CD4-positive, alpha-beta T cell (primary cell): ENCODE measurements around the gene LEMD2. TPM values are rescaled to one million over a fixed set of nuclear protein-coding genes. Genes with fewer than 3 reads are reported as not detected.

Source experiments
- ATAC-seq: fragments of 200-7000 bp; cut with Tn5 transposase; one replicate; pipeline ENCODE4 v1.10.0; 2022; ENCODE audit warnings: mild to moderate bottlenecking; ENCODE audit not compliant: poor library complexity
- CTCF ChIA-PET: fragments of 350-600 bp; sonication (Branson Sonifier 250); formaldehyde crosslinking; loops from one replicate; lab custom pipeline; 2021; ENCODE audit warnings: antibody characterized with exemption, inconsistent platforms; lab: Charles Lee
- POLR2A ChIA-PET: fragments of 350-600 bp; sonication (Branson Sonifier 250); formaldehyde crosslinking; loops from one replicate; lab custom pipeline; 2021; ENCODE audit warnings: antibody characterized with exemption, inconsistent platforms; lab: Charles Lee
- DNase-seq, 14 experiments: peaks; one replicate each; pipeline ENCODE4 v3.0.0-alpha.2; 2013 to 2020; ENCODE audit warnings: mixed read lengths in 2 of 14
- H3K27ac ChIP-seq, 2 donors: one replicate each; pipeline versions ENCODE4 v1.5.1 to v1.7.0; 2013; ENCODE audit warnings: low read length in 2 of 2, low read depth in 1 of 2, mild to moderate bottlenecking in 1 of 2
- H3K27me3 ChIP-seq, 2 experiments: 1 replicate in 1 of 2; 2 replicates in 1 of 2; pipeline versions ENCODE4 v1.6.1 to v1.7.0; 2013; ENCODE audit warnings: low read length in 2 of 2, control low read depth in 1 of 2, mild to moderate bottlenecking in 1 of 2, moderate library complexity in 1 of 2; ENCODE audit not compliant: insufficient read depth in 2 of 2, control insufficient read depth in 1 of 2
- H3K36me3 ChIP-seq: one replicate; pipeline ENCODE4 v1.6.1; 2013; ENCODE audit warnings: low read length, control low read depth; ENCODE audit not compliant: insufficient read depth
- H3K4me1 ChIP-seq: one replicate; pipeline ENCODE4 v1.6.1; 2013; ENCODE audit warnings: low read length, control low read depth; ENCODE audit not compliant: insufficient read depth
- H3K4me3 ChIP-seq: one replicate; pipeline ENCODE4 v1.5.1; 2013; ENCODE audit warnings: mild to moderate bottlenecking, low read length, moderate library complexity
- H3K9me3 ChIP-seq, 2 experiments: 1 replicate in 1 of 2; 2 replicates in 1 of 2; pipeline versions ENCODE4 v1.6.1 to v1.7.0; 2013; ENCODE audit warnings: low read length in 2 of 2, mild to moderate bottlenecking in 2 of 2, control low read depth in 1 of 2, moderate library complexity in 1 of 2; ENCODE audit not compliant: control insufficient read depth in 1 of 2, insufficient read depth in 1 of 2
- H3K27ac Mint-ChIP-seq: one replicate; pipeline ENCODE4 v1.8.0; 2020; ENCODE audit warnings: mixed read lengths
- H3K27me3 Mint-ChIP-seq: one replicate; pipeline ENCODE4 v1.8.0; 2021; ENCODE audit warnings: mixed read lengths
- H3K36me3 Mint-ChIP-seq: one replicate; pipeline ENCODE4 v1.8.0; 2021; ENCODE audit warnings: low read depth, mixed read lengths
- H3K4me1 Mint-ChIP-seq: one replicate; pipeline ENCODE4 v1.8.0; 2021; ENCODE audit warnings: low read depth, mixed read lengths
- H3K4me3 Mint-ChIP-seq: one replicate; pipeline ENCODE4 v1.8.0; 2020; ENCODE audit warnings: mild to moderate bottlenecking, mixed read lengths
- H3K9me3 Mint-ChIP-seq: one replicate; pipeline ENCODE4 v1.8.0; 2020; ENCODE audit warnings: mixed read lengths
- intact Hi-C, 2 experiments: fragments of 100-400 bp; cut with DNase I in 1 of 2; cut with micrococcal nuclease in 1 of 2; formaldehyde crosslinking; loops; one replicate each; pipeline versions ENCODE4 v1.15.1 to v1.9.0; 2023 to 2025; cut with DNase I, micrococcal nuclease
- total RNA-seq, 174 experiments: library from RNA in 2 of 174; stranded (reverse) in 2 of 174; gene quantifications; one replicate each; pipeline ENCODE4 v1.2.3 and lab custom pipeline; 2021 to 2026
- TF ChIP-seq, protein P1 (sequence below): fragments of 200-600 bp; IDR thresholded peaks from one replicate; pipeline ENCODE4 v1.8.0; 2022; ENCODE audit warnings: antibody characterized with exemption, mild to moderate bottlenecking

The LEMD2 gene
- total RNA-seq, 2 experiments from 2014 or later, result 122 to 124 TPM

DNA sequence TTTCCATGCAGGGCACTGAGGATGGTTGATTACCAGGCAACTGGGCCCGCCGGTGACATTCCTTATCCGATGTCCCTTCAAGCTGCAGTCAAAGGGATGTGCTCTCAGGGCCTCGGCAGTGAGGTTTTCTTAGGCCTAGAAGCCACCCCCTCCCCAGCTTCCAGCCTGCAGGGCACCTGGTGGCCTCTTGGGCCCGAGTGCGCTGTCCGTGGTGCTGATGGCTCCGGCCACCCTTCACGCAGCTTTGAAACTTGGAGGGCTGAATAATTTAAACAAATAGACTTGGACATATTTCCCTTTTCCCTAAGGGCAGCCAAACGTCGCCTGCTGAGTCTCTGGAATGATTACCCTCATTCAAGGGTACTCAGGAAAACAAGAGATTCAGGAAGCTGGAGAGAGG, 23.7 kb upstream of the LEMD2 start:
- peaks cover 18% of the 10 kb centered on the region for H3K4me1 Mint-ChIP-seq
- no peak for ATAC-seq

DNA sequence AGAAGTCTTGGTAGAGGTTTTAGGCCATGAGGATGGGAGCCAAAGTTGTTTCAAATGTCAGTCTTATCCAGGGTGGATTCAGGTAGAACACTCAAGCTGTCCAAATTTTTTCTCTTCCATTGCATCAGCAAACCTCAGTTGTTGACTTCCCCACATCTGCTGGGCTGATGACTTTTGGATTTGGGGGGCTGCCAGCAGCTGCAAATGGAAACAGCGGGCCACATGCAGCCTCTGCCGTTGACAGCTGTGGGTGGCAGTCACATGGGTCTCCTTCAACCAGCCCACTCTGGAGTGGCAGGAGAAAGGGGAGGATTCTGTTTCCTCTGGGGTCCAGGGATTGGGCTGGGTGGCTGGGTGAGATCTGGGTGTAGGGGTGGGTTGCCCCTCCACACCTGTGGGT, 20.7 kb upstream of the LEMD2 start:
- Mint-ChIP-seq H3K27ac (no peak overlapping the region), H3K4me1 (peaks cover 29% of the 10 kb centered on the region), H3K27me3 (peaks cover 62% of the 10 kb centered on the region), H3K36me3 (no peaks in the 10 kb centered on the region), H3K4me3 (no peak overlapping the region), H3K9me3 (no peaks in the 10 kb centered on the region)
- DNase-seq, result no peak
- Histone ChIP-seq H3K36me3 (no peaks in the 10 kb centered on the region), H3K4me1 (peaks cover 15% of the 10 kb centered on the region), H3K27ac (no peak overlapping the region), H3K4me3 (no peak overlapping the region), H3K9me3 (peaks cover 0 to 6% of the 10 kb centered on the region in 2 experiments), H3K27me3 (peaks cover 36 to 41% of the 10 kb centered on the region in 2 experiments)
- ChIA-PET POLR2A (no interaction called here), CTCF (no interaction called here)
- ATAC-seq, result no peak
- intact Hi-C loops, result no loop called here
- TF ChIP-seq, protein P1, sequence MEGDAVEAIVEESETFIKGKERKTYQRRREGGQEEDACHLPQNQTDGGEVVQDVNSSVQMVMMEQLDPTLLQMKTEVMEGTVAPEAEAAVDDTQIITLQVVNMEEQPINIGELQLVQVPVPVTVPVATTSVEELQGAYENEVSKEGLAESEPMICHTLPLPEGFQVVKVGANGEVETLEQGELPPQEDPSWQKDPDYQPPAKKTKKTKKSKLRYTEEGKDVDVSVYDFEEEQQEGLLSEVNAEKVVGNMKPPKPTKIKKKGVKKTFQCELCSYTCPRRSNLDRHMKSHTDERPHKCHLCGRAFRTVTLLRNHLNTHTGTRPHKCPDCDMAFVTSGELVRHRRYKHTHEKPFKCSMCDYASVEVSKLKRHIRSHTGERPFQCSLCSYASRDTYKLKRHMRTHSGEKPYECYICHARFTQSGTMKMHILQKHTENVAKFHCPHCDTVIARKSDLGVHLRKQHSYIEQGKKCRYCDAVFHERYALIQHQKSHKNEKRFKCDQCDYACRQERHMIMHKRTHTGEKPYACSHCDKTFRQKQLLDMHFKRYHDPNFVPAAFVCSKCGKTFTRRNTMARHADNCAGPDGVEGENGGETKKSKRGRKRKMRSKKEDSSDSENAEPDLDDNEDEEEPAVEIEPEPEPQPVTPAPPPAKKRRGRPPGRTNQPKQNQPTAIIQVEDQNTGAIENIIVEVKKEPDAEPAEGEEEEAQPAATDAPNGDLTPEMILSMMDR, result no peak

More for the DNA sequence above, 23.7 kb upstream of the LEMD2 start:
- Mint-ChIP-seq H3K9me3 (no peaks in the 10 kb centered on the region), H3K27ac (no peak overlapping the region), H3K27me3 (peaks cover 75% of the 10 kb centered on the region), H3K36me3 (no peaks in the 10 kb centered on the region), H3K4me3 (no peak overlapping the region)
- H3K4me1 ChIP-seq, result peaks cover 8% of the 10 kb centered on the region
- POLR2A ChIA-PET, result no interaction called here
- peaks cover 0 to 6% of the 10 kb centered on the region in 2 experiments for H3K9me3 ChIP-seq
- DNase-seq, result peak in 13 of 14 experiments; percentile 7 to 54 (median 21)
- no peak overlapping the region for H3K27ac ChIP-seq
- peaks cover 46 to 48% of the 10 kb centered on the region in 2 experiments for H3K27me3 ChIP-seq
- no peaks in the 10 kb centered on the region for H3K36me3 ChIP-seq
- TF ChIP-seq, protein P1, result no peak
- H3K4me3 ChIP-seq, result no peak overlapping the region
- CTCF ChIA-PET, result interaction anchor here (2.1 kb wide), 1 partner anchor 41 kb away, joined by 6 read pairs; no protein-coding TSS in a partner anchor
- intact Hi-C loops, result no loop called here

GRCh38 chr6:33808641-33809180, 19.8 kb upstream of the LEMD2 start:
- intact Hi-C loops, result no loop called here
- H3K36me3 Mint-ChIP-seq, result no peaks in the 10 kb centered on the region
- CTCF ChIA-PET, result no interaction called here
- POLR2A ChIA-PET, result no interaction called here
- DNase-seq (no peak), ATAC-seq (no peak)
- peaks cover 29% of the 10 kb centered on the region for H3K4me1 Mint-ChIP-seq
- H3K27ac Mint-ChIP-seq, result no peak overlapping the region
- H3K4me1 ChIP-seq, result peaks cover 15% of the 10 kb centered on the region
- H3K27me3 ChIP-seq, result peaks cover 29 to 37% of the 10 kb centered on the region in 2 experiments
- no peak overlapping the region for H3K27ac ChIP-seq
- TF ChIP-seq, protein P1, result no peak
- H3K9me3 Mint-ChIP-seq, result no peaks in the 10 kb centered on the region
- no peaks in the 10 kb centered on the region for H3K36me3 ChIP-seq
- no peak overlapping the region for H3K4me3 Mint-ChIP-seq
- H3K27me3 Mint-ChIP-seq, result peaks cover 57% of the 10 kb centered on the region
- H3K4me3 ChIP-seq, result no peak overlapping the region
- peaks cover 0 to 3% of the 10 kb centered on the region in 2 experiments for H3K9me3 ChIP-seq
